MM.1S (cell line): ENCODE results near the gene MED13L.

Experiments
- DNase-seq: peaks from one replicate; pipeline ENCODE4 v3.0.0-alpha.2; 2015
- H2AFZ ChIP-seq: fragments of 300-600 bp; sonication (generic); 2 replicates; pipeline ENCODE4 v1.6.0; 2016; ENCODE audit warnings: antibody characterized with exemption, low read length
- H3F3A ChIP-seq: fragments of 300-600 bp; sonication (generic); 2 replicates; pipeline ENCODE4 v1.6.1; 2016; ENCODE audit warnings: mild to moderate bottlenecking, antibody characterized with exemption, low read length, moderate library complexity, mixed read lengths; ENCODE audit not compliant: insufficient read depth
- H3K27ac ChIP-seq: fragments of 300-600 bp; sonication (generic); 2 replicates; pipeline ENCODE4 v1.5.1; 2016; ENCODE audit warnings: mild to moderate bottlenecking, low read length
- H3K27me3 ChIP-seq: fragments of 300-600 bp; sonication (generic); replicated peaks from 2 replicates; pipeline ENCODE4 v1.6.0; 2016; ENCODE audit warnings: low read length; ENCODE audit not compliant: insufficient read depth
- H3K36me3 ChIP-seq: fragments of 300-600 bp; sonication (generic); replicated peaks from 2 replicates; pipeline ENCODE4 v1.6.1; 2016; ENCODE audit warnings: mild to moderate bottlenecking, low read length, mixed read lengths; ENCODE audit not compliant: insufficient read depth
- H3K4me1 ChIP-seq: fragments of 300-600 bp; sonication (generic); 2 replicates; pipeline ENCODE4 v1.6.1; 2016; ENCODE audit warnings: low read length, mixed read lengths
- H3K4me2 ChIP-seq: fragments of 300-600 bp; sonication (generic); 2 replicates; pipeline ENCODE4 v1.6.0; 2016; ENCODE audit warnings: low read depth, low read length
- H3K4me3 ChIP-seq: fragments of 300-600 bp; sonication (generic); 2 replicates; pipeline ENCODE4 v1.5.1; 2016; ENCODE audit warnings: low read length, mixed read lengths
- H3K79me2 ChIP-seq: fragments of 300-600 bp; sonication (generic); 2 replicates; pipeline ENCODE4 v1.6.1; 2016; ENCODE audit warnings: mixed run types, low read length, mixed read lengths
- H3K9ac ChIP-seq: fragments of 300-600 bp; sonication (generic); 2 replicates; pipeline ENCODE4 v1.6.1; 2016; ENCODE audit warnings: low read length, mixed read lengths
- H3K9me2 ChIP-seq: fragments of 300-600 bp; sonication (generic); replicated peaks from 2 replicates; pipeline ENCODE4 v1.6.1; 2016; ENCODE audit warnings: mild to moderate bottlenecking, low read length, mixed read lengths; ENCODE audit not compliant: insufficient read depth
- H3K9me3 ChIP-seq: fragments of 300-600 bp; sonication (generic); replicated peaks from 2 replicates; pipeline ENCODE4 v1.6.1; 2016; ENCODE audit warnings: mild to moderate bottlenecking, low read length, mixed read lengths; ENCODE audit not compliant: insufficient read depth
- H4K20me1 ChIP-seq: fragments of 300-600 bp; sonication (generic); 2 replicates; pipeline ENCODE4 v1.6.1; 2016; ENCODE audit warnings: mild to moderate bottlenecking, low read length, moderate library complexity, mixed read lengths; ENCODE audit not compliant: insufficient read depth
- CTCF ChIP-seq: fragments of 300-600 bp; sonication (generic); IDR thresholded peaks from 2 replicates; pipeline ENCODE4 v1.5.1; 2016; ENCODE audit warnings: antibody characterized with exemption, low read length, mixed read lengths
- EZH2 ChIP-seq: fragments of 300-600 bp; sonication (generic); optimal IDR thresholded peaks from 2 replicates; pipeline ENCODE3; 2017; ENCODE audit warnings: low read depth, mild to moderate bottlenecking, antibody characterized with exemption, low read length, mixed read lengths
- EZH2phosphoT487 ChIP-seq: fragments of 300-600 bp; sonication (generic); IDR thresholded peaks from 2 replicates; pipeline ENCODE4 v1.6.1; 2018; ENCODE audit warnings: antibody characterized with exemption, low read length

MED13L gene

DNA sequence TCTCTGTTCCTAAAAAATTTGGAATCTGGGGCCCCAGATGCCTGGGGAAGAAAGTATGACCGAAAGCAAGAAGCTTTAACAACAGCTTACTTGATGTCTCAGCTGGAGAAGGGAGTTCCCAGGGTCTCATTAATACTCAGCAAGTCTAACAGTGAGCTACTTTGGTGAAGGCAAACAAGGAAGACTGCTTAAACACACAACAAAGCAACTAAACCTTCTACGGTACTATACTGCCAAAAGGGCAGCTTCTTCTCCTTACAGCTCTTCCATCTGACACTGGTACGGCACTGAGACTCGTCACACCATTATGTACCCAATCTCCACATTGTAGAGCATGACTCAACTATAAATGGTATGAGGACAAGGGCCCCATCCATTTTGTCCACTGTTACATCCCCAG is 213.0 kb downstream of the MED13L start:
- Histone ChIP-seq H2AFZ (no peak overlapping the region), H3K36me3 (no peaks in the 10 kb centered on the region), H3K4me1 (no peaks in the 10 kb centered on the region), H3K9me2 (no peaks in the 10 kb centered on the region), H3F3A (peaks cover 3% of the 10 kb centered on the region; the same call in 1 of the 2 replicates), H3K4me2 (no peak overlapping the region), H3K9me3 (no peaks in the 10 kb centered on the region), H3K4me3 (no peak overlapping the region), H4K20me1 (no peaks in the 10 kb centered on the region; the same call in 1 of the 2 replicates), H3K27ac (no peak overlapping the region), H3K9ac (no peak overlapping the region), H3K27me3 (no peaks in the 10 kb centered on the region), H3K79me2 (peaks cover 76% of the 10 kb centered on the region)
- DNase-seq = no peak
- TF ChIP-seq CTCF = no peak
- TF ChIP-seq EZH2 = no peak
- no peak for TF ChIP-seq EZH2phosphoT487

DNA sequence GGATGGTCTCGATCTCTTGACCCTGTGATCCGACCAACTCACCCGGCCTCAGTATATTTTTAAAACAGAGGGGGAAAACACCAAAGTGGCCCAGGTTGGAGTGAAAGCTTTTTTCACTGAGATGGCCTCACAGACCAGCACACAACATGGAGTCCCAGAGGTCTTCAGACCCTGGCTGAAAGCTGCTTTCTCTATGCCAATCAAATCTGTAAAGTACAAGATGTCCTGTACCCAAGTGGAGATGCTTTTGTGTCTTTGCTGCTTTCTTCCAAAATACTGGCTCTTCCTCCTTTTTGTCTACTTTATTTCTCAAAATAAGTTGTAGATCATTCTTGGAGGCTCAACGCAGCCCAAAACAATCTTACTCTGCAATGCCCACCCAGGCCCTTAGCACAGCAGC is 214.8 kb downstream of the MED13L start:
- DNase-seq = no peak
- Histone ChIP-seq H3K27ac (no peak overlapping the region), H3K79me2 (peaks cover 77% of the 10 kb centered on the region), H2AFZ (no peak overlapping the region), H3K4me2 (no peak overlapping the region), H3K9me2 (no peaks in the 10 kb centered on the region), H3K4me3 (no peak overlapping the region), H3K27me3 (no peaks in the 10 kb centered on the region), H4K20me1 (no peaks in the 10 kb centered on the region; the same call in 1 of the 2 replicates), H3K36me3 (no peaks in the 10 kb centered on the region), H3K9me3 (no peaks in the 10 kb centered on the region), H3K4me1 (no peaks in the 10 kb centered on the region), H3K9ac (no peak overlapping the region), H3F3A (peaks cover 3% of the 10 kb centered on the region; the same call in 1 of the 2 replicates)
- no peak for TF ChIP-seq EZH2

DNA sequence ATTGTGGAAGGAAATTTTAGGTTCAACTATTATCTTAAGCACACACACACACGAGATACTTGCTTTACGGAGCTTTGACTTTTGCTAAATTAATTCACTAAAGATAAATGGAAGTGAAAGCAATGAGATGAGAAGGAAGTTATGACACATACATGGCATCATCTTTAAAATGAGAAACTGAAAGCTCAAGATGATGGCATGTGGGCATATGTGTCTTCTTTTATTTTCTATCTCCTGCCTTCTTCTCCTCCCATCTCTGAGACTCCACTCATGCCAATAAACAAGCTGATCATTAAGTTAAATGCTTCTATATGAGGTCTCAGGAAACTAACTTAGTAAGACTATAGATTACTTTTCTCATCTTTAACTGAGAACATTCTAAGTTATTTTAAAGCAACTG is 216.7 kb downstream of the MED13L start:
- no peak overlapping the region for H3K9ac ChIP-seq
- no peaks in the 10 kb centered on the region for H3K36me3 ChIP-seq
- TF ChIP-seq EZH2phosphoT487 (no peak), EZH2 (no peak), CTCF (no peak)
- H3F3A ChIP-seq = peaks cover 3% of the 10 kb centered on the region; the same call in 1 of the 2 replicates
- no peaks in the 10 kb centered on the region for H3K27me3 ChIP-seq
- peaks cover 85% of the 10 kb centered on the region for H3K79me2 ChIP-seq
- no peaks in the 10 kb centered on the region for H4K20me1 ChIP-seq
- no peak overlapping the region for H2AFZ ChIP-seq
- H3K9me3 ChIP-seq = no peaks in the 10 kb centered on the region
- peak overlapping the region; percentile 36; the same call in 1 of the 2 replicates for H3K4me3 ChIP-seq
- DNase-seq = peak; percentile 54
- no peaks in the 10 kb centered on the region for H3K4me1 ChIP-seq
- peak overlapping the region; percentile 49; the same call in 1 of the 2 replicates for H3K4me2 ChIP-seq
- peak overlapping the region; percentile 31; the same call in 1 of the 2 replicates for H3K27ac ChIP-seq
- H3K9me2 ChIP-seq = no peaks in the 10 kb centered on the region

GRCh38 chr12:116059904-116060303 is 217.6 kb downstream of the MED13L start:
- Histone ChIP-seq H3K79me2 (peaks cover 85% of the 10 kb centered on the region), H3K27ac (no peak overlapping the region), H3F3A (peaks cover 3% of the 10 kb centered on the region; the same call in 1 of the 2 replicates), H3K9me2 (no peaks in the 10 kb centered on the region), H3K4me1 (no peaks in the 10 kb centered on the region), H3K27me3 (no peaks in the 10 kb centered on the region), H3K4me3 (no peak overlapping the region), H3K36me3 (no peaks in the 10 kb centered on the region), H2AFZ (no peak overlapping the region), H3K9me3 (no peaks in the 10 kb centered on the region), H3K4me2 (no peak overlapping the region), H4K20me1 (no peaks in the 10 kb centered on the region), H3K9ac (no peak overlapping the region)
- DNase-seq = no peak
- TF ChIP-seq CTCF (no peak), EZH2phosphoT487 (no peak), EZH2 (no peak)
